ENCODE data around the gene TUBB2B.

TUBB2B gene

DNA sequence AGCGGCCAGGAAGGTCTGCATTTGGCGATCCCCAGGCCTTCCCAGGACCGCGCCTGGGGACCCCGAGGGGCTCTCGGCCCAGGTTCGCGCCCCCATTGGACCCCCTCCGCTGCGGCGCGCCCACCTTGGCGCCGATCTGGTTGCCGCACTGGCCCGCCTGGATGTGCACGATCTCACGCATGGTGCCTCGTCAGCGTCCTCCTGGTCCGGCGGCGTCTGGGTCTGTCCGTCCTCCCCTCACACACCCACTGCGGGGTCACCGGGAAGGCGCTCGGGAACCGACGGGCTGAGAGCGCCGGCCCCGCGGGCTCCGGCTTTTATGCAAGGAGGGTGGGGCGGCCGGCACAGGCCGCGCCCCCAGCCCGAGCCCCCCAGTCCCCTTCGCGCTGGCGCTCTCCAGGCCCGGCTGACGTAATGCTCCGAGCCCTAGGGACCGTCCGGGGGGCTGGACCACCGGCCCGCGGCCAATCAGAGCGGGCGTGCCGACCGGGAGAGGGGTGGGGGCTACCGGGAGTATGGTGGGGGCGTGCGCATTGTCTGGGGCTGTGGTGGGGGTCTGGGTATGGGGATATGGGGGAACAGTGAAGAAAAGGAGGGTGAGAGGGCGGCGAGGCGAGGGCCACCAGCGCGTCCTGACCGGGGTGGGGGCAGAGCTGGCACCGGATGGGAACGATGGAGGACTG is at the start of gene TUBB2B:
Gene TUBB2B (minus strand): TSS at position 291 of the 683 bp plus-strand sequence. CDS start 110 bp downstream, at position 181.
- DNase-seq = no peak

DNA sequence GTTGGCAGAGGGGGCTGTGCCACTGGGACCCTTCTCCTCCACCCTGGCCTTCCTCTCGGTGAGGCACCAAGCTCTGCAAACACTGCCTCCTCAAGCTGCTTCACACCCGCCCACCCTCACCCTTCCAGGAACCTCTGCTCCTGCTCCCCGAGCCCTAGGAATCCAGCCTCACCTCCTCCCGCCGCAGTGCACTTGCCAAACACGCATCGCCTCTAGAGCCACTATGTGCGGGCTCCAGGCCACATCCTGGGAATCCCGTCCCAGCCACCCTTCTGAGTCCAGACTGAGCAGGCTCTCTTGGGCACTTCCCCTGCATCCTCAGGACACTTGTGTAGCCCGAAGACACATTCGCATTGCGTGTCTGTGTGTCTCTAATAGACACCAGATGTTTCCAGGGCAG is 49.8 kb upstream of the TUBB2B start:
- DNase-seq = no peak

DNA sequence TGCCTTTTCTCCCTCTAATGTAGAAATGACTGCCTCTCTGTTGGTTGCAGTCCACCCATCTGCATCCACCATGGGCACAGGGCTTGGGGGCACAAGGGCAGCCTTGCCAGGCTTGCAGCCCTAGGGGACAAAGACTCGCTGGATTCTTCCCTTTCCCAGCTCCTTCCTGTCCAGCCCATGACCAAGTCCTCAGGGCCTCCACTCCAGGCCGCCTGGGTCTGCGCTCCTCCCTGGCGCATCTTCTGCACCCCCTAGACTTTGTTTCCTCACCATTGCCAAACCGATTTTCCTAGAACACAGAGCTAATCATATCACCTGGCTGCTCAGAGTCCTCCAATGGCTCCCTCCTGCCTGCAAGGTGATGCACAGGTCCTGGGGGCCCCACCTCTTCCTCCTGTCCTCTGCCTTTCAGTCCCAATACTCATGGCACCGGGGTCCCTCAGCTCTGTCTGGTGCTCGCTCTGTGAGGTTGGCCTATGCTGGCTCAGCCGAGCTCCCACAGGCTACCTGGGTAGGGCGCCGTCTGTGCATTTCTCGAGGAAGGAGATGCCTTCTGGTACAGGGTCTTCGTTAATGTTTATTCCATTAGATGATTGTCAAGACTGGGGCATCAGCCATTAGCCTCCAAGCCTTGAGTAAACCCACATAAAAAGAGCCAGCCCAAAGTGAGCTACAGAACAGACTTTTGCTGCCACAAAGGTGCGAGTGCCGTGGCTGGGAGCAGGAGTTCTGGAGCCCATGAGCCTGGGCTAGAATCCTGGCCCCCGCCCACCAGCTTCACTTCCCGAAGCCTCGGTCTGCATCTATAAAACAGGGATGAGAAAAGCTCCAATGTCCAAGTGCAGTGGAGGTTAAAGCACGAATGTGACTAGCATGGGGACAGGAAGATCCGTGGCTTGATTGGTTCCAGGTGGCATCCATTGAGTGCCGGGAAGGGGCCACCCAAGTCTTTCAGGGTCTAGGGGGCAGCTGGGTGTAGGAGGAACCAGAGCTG is 49.0 kb upstream of the TUBB2B start:
- DNase-seq = no peak

DNA sequence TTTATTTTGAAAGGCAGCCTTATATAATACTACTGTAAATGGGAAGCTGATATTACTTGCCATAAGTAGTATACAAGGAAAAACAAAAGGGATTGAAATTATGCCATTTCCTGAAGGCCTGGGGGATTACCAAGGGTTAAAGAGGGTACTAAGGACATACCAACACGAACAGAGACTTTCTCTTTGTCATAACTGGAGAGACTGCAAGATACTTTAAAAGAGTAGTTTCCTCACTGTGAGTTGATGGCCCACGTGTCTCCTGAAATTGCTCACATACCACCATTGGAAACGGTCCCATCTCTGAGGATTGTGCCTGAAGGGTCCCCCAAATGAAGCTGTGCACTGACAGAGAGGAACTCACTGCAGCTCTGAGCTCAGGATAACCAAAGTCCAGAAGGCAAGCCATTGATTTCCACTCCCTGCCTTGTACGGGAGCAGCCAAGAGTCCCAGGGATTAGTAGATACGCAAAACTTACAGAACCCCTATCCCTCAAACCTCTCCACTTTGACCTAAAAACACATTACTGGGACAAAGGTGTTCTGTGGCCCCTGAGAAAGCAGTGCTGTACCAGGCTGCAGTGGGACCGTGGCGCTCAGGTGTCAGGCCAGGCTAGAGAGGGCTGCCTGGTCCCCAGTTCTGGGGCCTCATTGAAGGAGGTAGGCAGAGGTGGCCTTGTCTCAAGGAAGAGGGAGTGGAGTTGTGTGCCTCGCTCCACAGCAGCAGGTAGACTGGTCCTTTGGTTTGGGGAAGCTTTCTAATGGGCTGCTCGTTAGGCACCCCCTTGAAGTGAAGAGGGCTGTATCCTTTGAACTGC is 46.5 kb upstream of the TUBB2B start:
- DNase-seq = no peak

DNA sequence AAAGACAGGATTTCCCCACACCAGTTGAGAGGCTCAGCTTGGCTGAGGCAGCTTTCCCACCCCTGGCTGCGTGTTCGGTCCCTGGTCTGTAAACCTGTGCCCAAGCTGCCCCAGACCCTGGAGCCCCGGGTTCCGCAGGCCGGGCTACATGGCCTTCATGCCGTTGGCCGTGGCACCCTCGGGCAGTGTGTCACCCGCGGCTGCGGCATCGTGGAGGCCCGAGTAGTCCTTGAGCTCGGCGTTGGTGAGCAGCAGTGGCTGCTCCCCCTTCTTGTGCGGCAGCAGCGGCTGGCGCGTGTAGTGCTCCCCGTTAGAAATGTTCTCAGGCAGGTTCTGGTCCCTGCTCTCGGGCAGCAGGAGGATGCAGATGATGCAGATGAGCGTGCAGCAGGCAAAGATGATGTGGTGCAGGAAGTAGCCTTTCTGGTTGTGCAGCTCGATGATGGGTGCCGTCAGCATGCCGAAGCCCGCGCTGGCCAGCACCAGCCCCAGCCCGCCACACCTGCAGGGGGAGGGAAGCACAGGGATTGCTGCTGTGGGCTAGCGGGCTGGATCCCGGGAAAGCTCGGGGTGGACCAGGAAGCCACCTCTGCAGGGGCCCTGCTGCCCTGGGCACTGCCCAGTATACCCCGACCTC is 45.6 kb upstream of the TUBB2B start:
- no peak for DNase-seq

DNA sequence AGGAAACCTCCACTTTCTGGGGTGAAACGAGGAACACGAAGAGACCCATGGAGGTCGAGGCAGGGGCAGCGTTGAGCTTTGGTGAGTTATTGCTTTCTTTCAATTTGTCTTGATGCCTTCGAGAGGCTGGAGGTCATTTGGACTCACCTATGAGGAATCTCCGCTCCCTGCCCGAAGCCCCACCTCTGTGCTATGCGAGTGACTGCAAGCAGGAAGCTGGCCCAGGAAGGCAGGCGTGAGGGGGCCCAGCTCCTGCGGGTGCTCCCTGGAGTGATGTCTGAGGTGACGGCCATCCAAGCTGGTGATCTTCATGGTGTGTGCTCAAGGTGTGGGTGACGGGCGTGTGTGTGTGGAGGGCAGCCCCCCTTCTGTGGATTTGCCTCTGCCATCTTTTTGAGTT is 44.3 kb upstream of the TUBB2B start:
- no peak for DNase-seq

DNA sequence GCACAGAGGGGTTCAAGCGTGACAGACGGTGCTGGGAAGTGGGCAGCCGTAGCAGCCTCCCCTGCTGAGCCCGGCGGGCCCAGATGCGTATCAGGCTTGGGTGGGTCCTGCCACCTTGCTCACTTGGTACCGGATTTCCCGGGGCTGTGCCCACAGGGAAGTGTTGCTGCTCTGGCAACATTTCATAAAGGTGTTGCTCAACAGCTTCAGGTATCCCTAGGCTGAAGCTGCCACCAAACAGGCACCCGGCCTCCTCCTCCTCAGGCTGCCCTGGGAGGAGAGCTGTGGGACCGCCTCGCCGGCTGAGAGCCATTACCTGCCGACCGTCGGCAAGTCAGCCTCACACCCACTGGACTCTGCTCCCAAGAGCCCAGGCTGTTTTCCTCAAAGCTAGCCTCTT is 42.8 kb upstream of the TUBB2B start:
- no peak for DNase-seq

DNA sequence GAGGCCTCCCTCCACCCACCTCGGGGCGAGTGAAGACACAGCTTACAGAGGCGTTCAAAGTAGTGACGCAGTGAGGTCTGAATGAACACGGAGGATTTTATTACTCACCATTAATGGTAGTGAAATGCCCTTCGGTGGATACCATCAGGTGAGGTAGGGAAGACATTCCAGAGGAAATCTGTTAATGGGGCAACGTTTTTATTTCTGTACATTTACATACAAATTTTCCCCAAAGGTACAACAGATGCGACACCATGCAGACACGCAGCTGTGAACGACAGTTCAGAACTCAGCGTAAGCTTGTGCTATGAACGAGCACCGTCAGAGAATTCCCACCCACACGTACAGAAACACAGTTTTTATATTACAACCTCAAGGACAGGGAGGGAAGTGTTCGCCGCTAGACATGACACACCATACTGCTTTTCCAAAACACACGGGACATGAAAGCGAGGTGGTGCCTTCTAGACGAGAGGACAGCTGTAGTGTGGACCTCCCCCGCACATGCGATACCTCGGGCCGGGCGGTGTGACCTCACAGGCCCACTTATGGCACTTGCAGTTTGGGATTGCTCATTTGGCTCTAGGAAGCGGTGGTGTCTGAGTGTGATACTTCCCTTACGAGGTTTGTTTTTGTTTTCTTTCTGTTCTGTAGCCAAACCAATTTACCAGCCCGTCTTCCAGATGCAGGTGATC is 42.0 kb upstream of the TUBB2B start:
- DNase-seq = no peak

DNA sequence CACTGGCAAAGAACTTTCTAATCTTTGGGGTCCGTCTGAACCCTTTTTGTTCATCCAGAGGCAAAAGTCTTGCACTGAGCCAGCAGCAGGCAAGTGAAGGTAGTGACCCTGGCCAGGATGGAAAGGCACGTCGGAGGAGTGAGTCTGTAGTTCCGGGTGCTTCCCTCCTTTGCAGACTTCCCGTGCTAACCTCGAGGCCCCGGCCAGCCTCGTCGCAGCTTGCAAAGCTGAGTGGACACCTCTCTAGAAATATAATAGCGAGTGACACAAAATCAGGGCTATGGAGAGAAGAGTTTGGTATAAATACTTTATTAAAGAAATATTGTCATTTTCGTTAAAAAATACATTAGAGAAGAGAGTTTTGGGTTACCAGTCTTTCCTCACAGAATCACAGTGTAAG is 41.2 kb upstream of the TUBB2B start:
- no peak for DNase-seq

DNA sequence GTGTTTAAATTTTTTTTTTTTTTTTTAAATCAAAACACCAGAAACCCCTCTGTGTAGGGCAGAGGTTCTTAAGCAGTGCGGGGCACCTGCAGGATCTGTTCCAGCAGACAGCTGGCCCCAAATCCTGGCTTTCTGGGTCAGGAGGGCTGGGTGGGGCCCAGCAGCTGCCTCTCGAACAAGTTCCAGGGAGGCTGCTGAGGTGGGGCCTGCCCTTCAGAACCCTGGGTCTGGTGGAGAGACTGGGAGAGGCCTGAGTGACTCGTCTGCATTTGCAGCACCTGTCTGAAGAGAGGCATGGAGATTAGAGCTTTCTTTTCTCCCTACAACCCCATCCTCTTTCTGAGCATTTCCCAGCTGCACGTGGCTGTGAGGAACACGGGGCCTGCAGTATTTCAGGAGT is 39.7 kb upstream of the TUBB2B start:
- DNase-seq = no peak

DNA sequence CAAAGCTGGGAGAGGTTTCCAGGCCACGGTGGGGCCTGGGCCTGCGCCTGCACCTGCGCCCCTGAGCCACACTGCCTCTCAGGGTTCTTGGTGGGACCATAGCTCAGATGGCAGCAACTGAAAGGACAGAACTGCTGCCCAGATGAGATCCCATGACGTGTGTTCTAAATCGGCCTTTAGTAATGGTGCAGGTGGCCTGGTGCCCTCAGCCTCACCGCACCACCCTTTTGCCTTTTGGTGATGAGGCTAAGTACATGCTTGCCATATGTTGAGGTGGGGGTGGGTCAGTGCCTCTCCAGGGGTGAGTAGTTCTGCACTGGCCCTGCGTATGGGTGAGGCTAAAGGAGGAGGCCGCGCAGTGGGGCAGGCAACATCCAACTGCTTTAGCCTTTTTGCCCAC is 38.7 kb upstream of the TUBB2B start:
- DNase-seq = no peak

DNA sequence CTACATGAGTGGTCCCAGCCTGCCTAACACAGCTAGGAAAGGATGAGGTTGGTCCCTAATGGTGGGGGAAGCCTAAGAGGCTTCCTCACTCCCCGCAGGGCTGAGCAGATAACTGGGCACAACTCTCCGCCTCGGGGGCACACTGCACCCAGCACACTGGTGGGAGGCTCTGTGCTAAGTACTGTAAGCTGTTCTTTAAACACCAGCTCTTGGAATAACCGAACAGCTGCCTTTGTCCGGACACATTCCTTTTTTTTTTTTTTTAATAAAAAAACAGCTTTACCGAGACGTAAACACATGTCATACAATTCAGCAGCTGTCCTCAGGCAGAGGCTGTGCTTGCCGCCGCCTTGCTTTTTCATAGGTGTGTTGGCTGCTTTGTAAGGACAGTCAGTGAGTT is 38.2 kb upstream of the TUBB2B start:
- DNase-seq = no peak

DNA sequence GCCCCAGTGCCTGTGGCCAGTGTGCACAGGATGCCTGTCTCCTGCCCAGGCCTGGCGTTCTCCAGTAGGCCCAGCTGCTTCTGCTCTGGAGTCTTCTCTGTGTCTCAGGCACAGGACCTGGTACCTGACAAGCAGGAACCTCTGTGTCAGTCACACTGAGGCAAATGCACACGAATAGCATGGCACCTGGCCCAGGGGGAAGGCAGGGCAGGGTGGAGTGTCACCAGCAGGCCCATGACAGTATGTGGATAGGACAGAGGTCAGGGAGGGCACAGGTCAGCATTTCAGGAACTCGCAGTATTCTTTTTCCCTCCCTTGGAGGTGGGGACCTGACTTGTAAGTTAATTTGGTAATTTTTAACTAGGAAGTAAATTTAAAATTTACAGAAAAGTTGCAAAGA is 36.9 kb upstream of the TUBB2B start:
- no peak for DNase-seq

DNA sequence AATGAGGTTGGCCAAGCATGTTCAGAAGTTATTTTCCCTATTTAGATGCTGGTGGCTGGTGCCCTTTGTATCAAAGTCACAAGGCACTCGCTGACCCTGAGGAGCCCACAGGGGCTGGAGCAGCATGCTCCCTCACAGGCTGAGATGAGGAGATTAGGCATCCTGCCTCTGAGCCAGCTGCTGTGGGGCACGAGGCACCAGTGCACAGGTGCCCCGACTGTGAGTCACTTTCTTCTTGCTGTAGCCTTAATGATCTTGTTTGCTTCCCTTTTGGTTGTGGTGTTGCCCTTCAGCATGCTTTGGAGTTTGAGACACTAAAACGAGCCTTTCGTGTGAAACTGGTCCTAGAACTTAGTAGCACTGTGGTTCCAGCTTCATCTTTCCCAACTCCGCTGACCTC is 35.6 kb upstream of the TUBB2B start:
- no peak for DNase-seq

DNA sequence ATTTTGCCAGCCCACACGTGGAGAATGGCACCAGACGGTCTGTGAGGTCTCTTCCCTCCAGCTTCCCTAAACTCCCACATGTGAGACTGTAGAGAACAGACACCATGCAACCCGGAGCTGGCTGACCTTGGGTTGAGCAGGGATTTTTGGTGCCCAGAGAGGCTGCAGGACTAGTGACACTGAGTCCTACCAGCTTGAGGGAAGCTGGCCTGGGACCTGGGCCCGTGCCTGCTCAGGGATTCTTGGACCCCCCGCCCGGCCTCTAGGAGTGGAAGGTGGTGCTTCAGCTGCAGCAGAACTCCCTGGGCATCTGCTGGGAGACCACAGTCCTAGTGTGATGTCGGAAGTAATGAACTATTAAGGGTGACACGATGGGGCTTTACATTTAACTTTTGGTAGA is 34.5 kb upstream of the TUBB2B start:
- DNase-seq = no peak

DNA sequence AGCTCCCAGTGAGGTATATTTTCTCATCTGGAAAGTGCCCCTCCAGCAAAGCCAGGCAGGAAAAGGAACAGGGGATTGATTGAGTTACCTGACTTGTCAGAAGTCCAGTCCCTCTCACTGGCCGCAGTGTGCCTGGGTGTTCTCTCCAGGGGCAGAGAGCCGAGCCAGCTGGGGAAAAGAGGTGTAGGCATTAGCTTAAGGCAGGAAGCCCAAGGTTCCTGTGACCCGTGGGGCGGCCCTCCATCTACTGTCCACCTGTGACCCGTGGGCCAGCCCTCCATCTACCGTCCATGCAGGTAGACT is 34.0 kb upstream of the TUBB2B start:
- DNase-seq = no peak

DNA sequence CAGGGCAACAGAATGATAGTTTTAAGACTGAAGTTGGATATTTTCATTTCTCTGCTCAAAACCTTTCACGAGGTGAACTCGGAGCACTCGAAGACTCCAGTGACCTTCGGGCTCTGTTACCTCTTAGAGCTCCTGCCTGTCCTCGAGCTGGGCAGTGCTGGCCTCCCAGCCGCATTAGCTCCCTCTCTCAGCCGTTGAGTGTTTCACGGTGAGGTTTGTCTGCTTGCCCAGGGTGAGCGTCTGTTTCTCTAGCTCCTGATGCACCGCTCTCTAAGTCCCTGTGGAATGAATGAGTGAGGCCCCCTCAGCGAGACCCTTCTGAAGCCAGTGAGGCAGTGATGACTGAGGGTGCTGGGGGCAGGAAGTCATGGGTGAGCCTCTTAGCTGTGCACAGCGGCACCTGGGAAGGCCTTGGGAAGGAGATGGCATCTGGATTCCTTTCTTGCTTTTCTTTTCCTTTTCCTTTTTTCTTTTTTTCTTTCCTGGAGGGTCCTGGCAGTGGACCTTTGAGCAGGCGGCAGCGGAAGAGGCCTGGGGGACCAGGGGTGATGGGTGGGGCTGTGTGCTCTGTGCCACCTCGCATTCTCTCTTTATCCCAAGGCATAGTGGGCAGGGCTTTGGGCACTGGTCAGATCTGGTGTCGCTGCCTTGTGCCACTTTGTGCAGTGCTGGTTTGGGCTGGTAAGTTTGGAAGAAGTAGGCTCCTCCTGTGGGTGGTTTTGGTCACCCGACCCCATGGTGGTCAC is 33.5 kb upstream of the TUBB2B start:
- DNase-seq = no peak

DNA sequence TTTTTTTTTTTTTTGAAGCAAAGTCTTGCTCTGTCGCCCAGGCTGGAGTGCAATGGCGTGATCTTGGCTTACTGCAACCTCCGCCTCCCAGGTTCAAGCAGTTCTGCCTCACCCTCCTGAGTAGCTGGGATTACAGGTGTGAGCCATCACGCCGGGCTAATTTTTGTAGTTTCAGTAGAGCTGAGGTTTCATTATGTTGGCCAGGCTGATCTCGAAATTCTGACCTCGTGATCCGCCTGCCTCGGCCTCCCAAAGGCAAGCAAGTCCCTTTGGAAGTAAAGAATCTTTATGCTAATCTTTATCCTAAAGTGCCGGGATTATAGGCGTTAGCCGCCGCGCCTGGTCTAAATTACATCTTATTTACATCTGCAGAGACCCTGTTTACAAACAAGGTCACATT is 32.8 kb upstream of the TUBB2B start:
- no peak for DNase-seq

DNA sequence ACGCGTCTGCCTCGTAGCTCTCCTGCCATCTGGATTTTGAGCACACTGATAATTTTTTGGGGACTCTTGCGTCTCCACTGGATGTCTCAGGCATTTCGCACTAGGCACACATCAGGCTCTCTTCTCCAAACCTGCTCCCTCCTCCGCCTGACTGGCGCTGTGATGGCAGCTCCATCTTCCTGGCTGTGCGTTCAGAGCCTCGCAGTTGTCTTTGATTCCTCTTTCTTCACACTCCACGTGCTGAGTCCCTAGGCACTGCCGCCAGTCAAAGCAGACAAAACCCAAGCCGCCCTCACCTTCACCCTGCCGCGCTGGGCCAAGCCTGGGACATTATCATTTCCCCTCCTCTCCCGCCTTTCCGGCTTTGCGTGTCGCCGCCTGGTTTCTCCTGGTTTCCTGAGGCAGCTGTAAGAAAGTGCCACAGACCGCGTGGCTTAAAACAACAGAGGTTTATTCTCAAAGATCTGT is 32.1 kb upstream of the TUBB2B start:
- DNase-seq = no peak

DNA sequence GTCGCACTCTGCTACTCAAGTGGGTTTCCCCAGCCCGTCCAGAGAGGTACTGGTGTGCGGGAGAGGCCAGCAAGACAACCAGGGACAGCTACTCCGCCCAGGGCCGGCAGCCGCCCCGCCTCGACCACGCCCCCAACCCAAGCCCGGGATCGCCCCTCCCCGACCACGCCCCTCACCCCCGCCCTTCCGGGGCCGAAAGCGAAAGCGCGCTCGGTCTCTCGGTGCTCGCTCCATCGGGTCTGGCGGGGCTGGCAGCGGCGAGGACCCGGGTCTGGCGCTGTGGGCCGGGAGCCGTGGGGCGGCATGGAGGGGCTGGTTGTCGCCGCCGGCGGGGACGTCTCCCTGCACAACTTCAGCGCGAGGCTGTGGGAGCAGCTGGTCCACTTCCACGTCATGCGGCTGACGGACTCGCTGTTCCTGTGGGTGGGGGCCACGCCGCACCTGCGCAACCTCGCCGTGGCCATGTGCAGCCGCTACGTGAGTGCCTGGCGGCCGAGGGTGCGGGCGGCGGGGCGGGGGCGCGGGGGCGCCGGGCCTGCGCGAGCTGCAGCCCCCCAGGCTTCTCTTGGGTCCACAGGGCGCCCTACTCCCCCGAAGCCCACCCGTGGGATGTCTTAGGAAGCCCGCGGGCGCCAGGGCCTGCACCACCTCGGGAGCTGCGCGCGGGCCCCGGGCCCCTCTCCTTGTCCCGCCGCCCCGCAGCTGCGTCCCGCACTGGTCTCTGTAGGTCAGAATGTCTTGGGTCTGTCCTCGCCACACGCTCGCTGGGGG is 31.5 kb upstream of the TUBB2B start, which contains the start of gene PSMG4:
Gene PSMG4 (plus strand): TSS at position 228 of the 771 bp plus-strand sequence. CDS start 76 bp downstream, at position 304.
- DNase-seq = peak; percentile 96

DNA sequence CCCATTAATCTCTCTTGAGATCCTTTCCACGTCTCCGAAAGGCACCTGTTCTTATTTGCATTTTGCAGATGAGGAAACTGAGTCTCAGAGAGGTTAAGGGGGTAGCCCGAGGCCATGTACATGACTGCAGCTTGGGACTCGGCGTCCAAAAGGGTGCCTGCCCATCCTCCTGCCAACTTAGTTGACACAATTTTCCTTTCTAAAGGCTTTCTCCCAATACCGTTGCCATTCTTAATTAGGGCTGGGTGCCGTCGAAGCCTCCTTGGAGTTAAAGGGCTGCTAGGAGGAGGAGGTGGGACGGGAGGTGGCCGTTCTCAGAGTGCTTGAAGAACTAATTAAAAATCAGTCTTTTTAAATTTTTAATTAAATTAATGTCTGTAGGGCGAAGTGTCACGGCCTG is 30.7 kb upstream of the TUBB2B start:
- no peak for DNase-seq
